Neural cell (in vitro differentiated cells): ENCODE data around the gene SERPINB1.

Experiments
- EP300 ChIP-seq: fragments of 450-650 bp; conservative IDR thresholded peaks from 2 replicates; pipeline ENCODE4 v1.6.1; 2014; ENCODE audit warnings: antibody characterized with exemption, mild to moderate bottlenecking, moderate library complexity; ENCODE audit not compliant: poor library complexity, severe bottlenecking
- EZH2 ChIP-seq: fragments of 200-600, 300-800 bp; shearing (Covaris generic), sonication (generic); IDR thresholded peaks from 2 replicates; pipeline ENCODE4 v1.6.1; 2014; ENCODE audit warnings: antibody characterized with exemption, low read length, borderline replicate concordance, mild to moderate bottlenecking; ENCODE audit not compliant: insufficient read depth, poor library complexity, severe bottlenecking
- MXI1 ChIP-seq: fragments of 450-650 bp; conservative IDR thresholded peaks from 2 replicates; pipeline ENCODE4 v1.6.1; 2014; ENCODE audit warnings: antibody characterized with exemption, mild to moderate bottlenecking; ENCODE audit not compliant: poor library complexity, severe bottlenecking
- POLR2AphosphoS5 ChIP-seq: IDR thresholded peaks from 2 replicates; pipeline ENCODE4 v1.6.1; 2012
- RAD21 ChIP-seq: fragments of 450-650 bp; conservative IDR thresholded peaks from 2 replicates; pipeline ENCODE4 v1.6.1; 2014; ENCODE audit warnings: antibody characterized with exemption, mild to moderate bottlenecking, moderate library complexity
- SMC3 ChIP-seq: fragments of 450-650 bp; conservative IDR thresholded peaks from 2 replicates; pipeline ENCODE4 v1.6.1; 2014; ENCODE audit warnings: antibody characterized with exemption, mild to moderate bottlenecking, moderate library complexity; ENCODE audit not compliant: poor library complexity
- TAF1 ChIP-seq: IDR thresholded peaks from 2 replicates; pipeline ENCODE4 v1.6.1; 2012; ENCODE audit warnings: low read depth
- TF ChIP-seq, protein P1 (sequence below): fragments of 450-650 bp; IDR thresholded peaks from 2 replicates; pipeline ENCODE4 v1.5.1; 2014; ENCODE audit warnings: antibody characterized with exemption, mild to moderate bottlenecking, moderate library complexity; ENCODE audit not compliant: poor library complexity, severe bottlenecking
- TF ChIP-seq, protein P2 (sequence below): IDR thresholded peaks from 2 replicates; pipeline ENCODE4 v1.6.1; 2012; ENCODE audit warnings: borderline replicate concordance

DNA sequence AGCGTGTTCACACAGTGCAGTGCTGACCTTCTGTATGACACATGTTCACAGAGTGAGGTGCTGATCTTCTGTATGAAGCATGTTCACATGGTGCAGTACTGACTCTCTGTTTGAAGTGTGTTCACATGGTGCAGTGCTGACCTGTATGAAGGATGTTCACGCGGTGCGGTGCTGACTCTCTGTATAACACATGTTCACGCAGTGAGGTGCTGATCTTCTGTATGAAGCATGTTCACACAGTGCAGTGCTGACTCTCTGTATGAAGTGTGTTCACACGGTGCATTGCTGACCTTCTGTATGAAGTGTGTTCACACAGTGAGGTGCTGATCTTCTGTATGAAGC, 10.8 kb upstream of the SERPINB1 start:
- TF ChIP-seq, protein P1, sequence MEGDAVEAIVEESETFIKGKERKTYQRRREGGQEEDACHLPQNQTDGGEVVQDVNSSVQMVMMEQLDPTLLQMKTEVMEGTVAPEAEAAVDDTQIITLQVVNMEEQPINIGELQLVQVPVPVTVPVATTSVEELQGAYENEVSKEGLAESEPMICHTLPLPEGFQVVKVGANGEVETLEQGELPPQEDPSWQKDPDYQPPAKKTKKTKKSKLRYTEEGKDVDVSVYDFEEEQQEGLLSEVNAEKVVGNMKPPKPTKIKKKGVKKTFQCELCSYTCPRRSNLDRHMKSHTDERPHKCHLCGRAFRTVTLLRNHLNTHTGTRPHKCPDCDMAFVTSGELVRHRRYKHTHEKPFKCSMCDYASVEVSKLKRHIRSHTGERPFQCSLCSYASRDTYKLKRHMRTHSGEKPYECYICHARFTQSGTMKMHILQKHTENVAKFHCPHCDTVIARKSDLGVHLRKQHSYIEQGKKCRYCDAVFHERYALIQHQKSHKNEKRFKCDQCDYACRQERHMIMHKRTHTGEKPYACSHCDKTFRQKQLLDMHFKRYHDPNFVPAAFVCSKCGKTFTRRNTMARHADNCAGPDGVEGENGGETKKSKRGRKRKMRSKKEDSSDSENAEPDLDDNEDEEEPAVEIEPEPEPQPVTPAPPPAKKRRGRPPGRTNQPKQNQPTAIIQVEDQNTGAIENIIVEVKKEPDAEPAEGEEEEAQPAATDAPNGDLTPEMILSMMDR: no peak
- TF ChIP-seq EZH2 (no peak), RAD21 (no peak), POLR2AphosphoS5 (no peak), TAF1 (no peak), EP300 (no peak), SMC3 (no peak), MXI1 (no peak)
- TF ChIP-seq, protein P2, sequence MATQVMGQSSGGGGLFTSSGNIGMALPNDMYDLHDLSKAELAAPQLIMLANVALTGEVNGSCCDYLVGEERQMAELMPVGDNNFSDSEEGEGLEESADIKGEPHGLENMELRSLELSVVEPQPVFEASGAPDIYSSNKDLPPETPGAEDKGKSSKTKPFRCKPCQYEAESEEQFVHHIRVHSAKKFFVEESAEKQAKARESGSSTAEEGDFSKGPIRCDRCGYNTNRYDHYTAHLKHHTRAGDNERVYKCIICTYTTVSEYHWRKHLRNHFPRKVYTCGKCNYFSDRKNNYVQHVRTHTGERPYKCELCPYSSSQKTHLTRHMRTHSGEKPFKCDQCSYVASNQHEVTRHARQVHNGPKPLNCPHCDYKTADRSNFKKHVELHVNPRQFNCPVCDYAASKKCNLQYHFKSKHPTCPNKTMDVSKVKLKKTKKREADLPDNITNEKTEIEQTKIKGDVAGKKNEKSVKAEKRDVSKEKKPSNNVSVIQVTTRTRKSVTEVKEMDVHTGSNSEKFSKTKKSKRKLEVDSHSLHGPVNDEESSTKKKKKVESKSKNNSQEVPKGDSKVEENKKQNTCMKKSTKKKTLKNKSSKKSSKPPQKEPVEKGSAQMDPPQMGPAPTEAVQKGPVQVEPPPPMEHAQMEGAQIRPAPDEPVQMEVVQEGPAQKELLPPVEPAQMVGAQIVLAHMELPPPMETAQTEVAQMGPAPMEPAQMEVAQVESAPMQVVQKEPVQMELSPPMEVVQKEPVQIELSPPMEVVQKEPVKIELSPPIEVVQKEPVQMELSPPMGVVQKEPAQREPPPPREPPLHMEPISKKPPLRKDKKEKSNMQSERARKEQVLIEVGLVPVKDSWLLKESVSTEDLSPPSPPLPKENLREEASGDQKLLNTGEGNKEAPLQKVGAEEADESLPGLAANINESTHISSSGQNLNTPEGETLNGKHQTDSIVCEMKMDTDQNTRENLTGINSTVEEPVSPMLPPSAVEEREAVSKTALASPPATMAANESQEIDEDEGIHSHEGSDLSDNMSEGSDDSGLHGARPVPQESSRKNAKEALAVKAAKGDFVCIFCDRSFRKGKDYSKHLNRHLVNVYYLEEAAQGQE: no peak
